AML-193 (cell line): ENCODE measurements around the gene NLRP12.
A peak's percentile ranks its signal among the peaks of the same experiment; 100 is the strongest.
"Not testable (repeated sequence)": the region's sequence is repeated elsewhere in the genome, so short reads cannot be mapped to it uniquely, and the experiment has no call there.

Experiments used
- DNase-seq, 2 experiments: peaks; one replicate each; lab custom pipeline; 2025; lab: John Stamatoyannopoulos, UW

Gene NLRP12

GRCh38 chr19:53840241-53840640, 16.1 kb upstream of the NLRP12 start:
- DNase-seq, result not testable (repeated sequence)

- not testable (repeated sequence) for DNase-seq
Observed at GRCh38 chr19:53838446-53838845, 14.3 kb upstream of the NLRP12 start.

- DNase-seq, result not testable (repeated sequence)
Observed at GRCh38 chr19:53832861-53833260, 8.7 kb upstream of the NLRP12 start.

- DNase-seq, result no peak
Observed at GRCh38 chr19:53828531-53828930, 4.4 kb upstream of the NLRP12 start.

GRCh38 chr19:53826876-53827275, 2.8 kb upstream of the NLRP12 start:
- DNase-seq, result no peak

- no peak for DNase-seq
Observed at GRCh38 chr19:53823380-53824120, 564 bp downstream of the NLRP12 start.

- no peak for DNase-seq
Observed at GRCh38 chr19:53819861-53820260, 4.3 kb downstream of the NLRP12 start.

GRCh38 chr19:53818756-53819155, 5.4 kb downstream of the NLRP12 start:
- DNase-seq, result no peak

GRCh38 chr19:53813996-53814395, 10.1 kb downstream of the NLRP12 start:
- no peak for DNase-seq

- DNase-seq, result no peak
Observed at GRCh38 chr19:53812335-53812734, 11.8 kb downstream of the NLRP12 start.

GRCh38 chr19:53810891-53811290, 13.2 kb downstream of the NLRP12 start:
- no peak for DNase-seq

GRCh38 chr19:53810187-53810546, 13.9 kb downstream of the NLRP12 start:
- no peak for DNase-seq

GRCh38 chr19:53809518-53810186, 14.5 kb downstream of the NLRP12 start:
- DNase-seq, result no peak

- peak; percentile 52 to 66 for DNase-seq
Observed at GRCh38 chr19:53808710-53809125, 15.4 kb downstream of the NLRP12 start.

- DNase-seq, result no peak
Observed at GRCh38 chr19:53801257-53801656, 22.9 kb downstream of the NLRP12 start.

- no peak for DNase-seq
Observed at GRCh38 chr19:53795019-53795418, 29.1 kb downstream of the NLRP12 start.

- peak; percentile 74 to 85 for DNase-seq
Observed at GRCh38 chr19:53792721-53793433, 31.2 kb downstream of the NLRP12 start.

- DNase-seq, result no peak
Observed at GRCh38 chr19:53789708-53790678, 34.1 kb downstream of the NLRP12 start.

GRCh38 chr19:53787266-53787665, 36.8 kb downstream of the NLRP12 start:
- no peak for DNase-seq

GRCh38 chr19:53786744-53787143, 37.4 kb downstream of the NLRP12 start:
- no peak for DNase-seq

- no peak for DNase-seq
Observed at GRCh38 chr19:53785196-53785889, 38.8 kb downstream of the NLRP12 start.
